Tibial nerve (tissue), 3 donors: ENCODE measurements around the gene COL4A6.

Experiments used
- EP300 ChIP-seq, 2 donors: sonication (generic); formaldehyde crosslinking; IDR thresholded peaks; one replicate each; pipeline ENCODE4 v1.6.1; 2017; ENCODE audit warnings: antibody characterized with exemption in 2 of 2, mild to moderate bottlenecking in 1 of 2
- POLR2A ChIP-seq, 2 donors: fragments of 450-650 bp; IDR thresholded peaks; one replicate each; pipeline ENCODE4 v1.6.1; 2017; ENCODE audit warnings: antibody characterized with exemption in 2 of 2, mild to moderate bottlenecking in 2 of 2, moderate library complexity in 2 of 2

- TF ChIP-seq EP300 (IDR thresholded peaks at IDR 0.05) (no peak), POLR2A (IDR thresholded peaks at IDR 0.05) (no peak)
These were observed 129.1 kb downstream of the COL4A6 start for GRCh38 chrX:108309144-108309543.
